Urinary bladder (tissue), 4 donors: ENCODE data around the gene TMCO4. TPM values are rescaled to one million over a fixed set of nuclear protein-coding genes. Genes with fewer than 3 reads are reported as not detected.
"Not testable (repeated sequence)": the region's sequence is repeated elsewhere in the genome, so short reads cannot be mapped to it uniquely, and the experiment has no call there.

Experiments
- DNase-seq: peaks from one replicate; pipeline ENCODE4 v3.0.0-alpha.2; 2015; ENCODE audit errors: extremely low spot score
- H3K27ac ChIP-seq: one replicate; pipeline ENCODE4 v1.5.1; 2013; ENCODE audit warnings: low read depth, mild to moderate bottlenecking, moderate library complexity
- H3K36me3 ChIP-seq: one replicate; pipeline ENCODE4 v1.6.1; 2013; ENCODE audit warnings: mild to moderate bottlenecking, moderate library complexity; ENCODE audit not compliant: insufficient read depth
- H3K4me1 ChIP-seq: one replicate; pipeline ENCODE4 v1.6.1; 2013; ENCODE audit warnings: mild to moderate bottlenecking, moderate library complexity; ENCODE audit not compliant: insufficient read depth
- H3K4me3 ChIP-seq: one replicate; pipeline ENCODE4 v1.5.1; 2013; ENCODE audit warnings: low read depth, low read length
- WGBS: extraction: QIAGEN DNeasy Blood & Tissue Kit; methylation state at CpG from one replicate; pipeline ENCODE4 v1.1.7; 2013; 5-methylcytosine and 5-hydroxymethylcytosine counted together
- polyA plus RNA-seq: library from polyadenylated mRNA; stranded (reverse); fragments of 200-250 nt; gene quantifications from one replicate; pipeline ENCODE4 v1.2.3, GENCODE V29; 2013
- total RNA-seq: library from RNA; depleted of rRNA; stranded (reverse); fragments of >200 nt; gene quantifications from one replicate; pipeline ENCODE4 v1.2.3, GENCODE V29; 2014
- donor health status: healthy with polysubstance abuse.
- donor health status: healthy.

TMCO4 gene
- total RNA-seq (12.7 TPM), polyA plus RNA-seq (19.9 TPM)

DNA sequence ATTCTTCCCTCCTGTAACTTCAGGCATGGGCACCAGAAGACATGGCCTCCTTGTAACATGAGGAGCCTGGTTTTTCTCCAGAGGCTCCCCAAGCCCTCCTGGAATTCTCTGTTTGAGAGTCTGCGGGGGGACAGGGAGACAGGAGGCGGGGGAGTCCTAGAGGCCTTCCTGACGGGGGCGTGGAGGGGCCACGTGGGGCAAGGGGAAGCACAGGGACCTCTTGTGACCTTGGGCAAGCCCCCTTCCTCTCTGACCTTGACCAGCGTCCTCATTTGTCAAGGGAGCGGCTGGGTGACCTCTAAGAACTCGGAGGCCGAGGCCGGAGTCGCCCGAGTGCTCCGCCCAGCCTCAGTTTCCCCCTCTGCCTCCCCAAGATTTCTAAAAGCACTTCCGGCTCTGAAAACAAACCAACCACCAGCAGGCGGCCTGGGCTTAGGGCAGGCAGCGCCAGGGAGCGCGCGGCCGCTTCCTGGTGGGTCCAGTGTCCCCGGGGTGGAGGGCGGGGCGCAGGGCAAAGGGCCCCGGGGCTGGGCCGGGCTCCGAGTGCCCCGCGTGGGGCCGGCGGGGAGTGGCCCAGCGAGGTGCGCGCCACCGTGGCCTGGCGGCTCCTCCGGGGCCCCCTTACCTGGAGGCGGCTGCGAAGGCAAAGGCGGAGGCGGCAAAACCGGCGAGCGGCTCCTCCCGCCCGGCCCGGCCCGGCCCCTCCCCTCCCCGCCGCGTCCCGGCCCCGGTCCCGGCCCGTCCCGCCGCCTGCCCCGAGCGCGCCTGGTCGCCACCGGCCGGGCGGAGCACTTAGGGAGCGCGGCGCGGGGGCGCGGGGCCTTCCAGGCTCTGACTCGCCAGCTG, at the start of gene TMCO4:
Gene TMCO4, minus strand, starts transcription at position 687 of the 846 bp plus-strand sequence. CDS start 19,158 bp downstream, outside the sequence.
- no peaks in the 10 kb centered on the region for H3K36me3 ChIP-seq
- 3% methylated on average over 68 of the region's 70 CpGs for WGBS
- DNase-seq = no peak
- H3K4me1 ChIP-seq = no peaks in the 10 kb centered on the region
- H3K4me3 ChIP-seq = peak within 1 kb of the TSS; percentile 59
- peak within 1 kb of the TSS; percentile 85 for H3K27ac ChIP-seq

DNA sequence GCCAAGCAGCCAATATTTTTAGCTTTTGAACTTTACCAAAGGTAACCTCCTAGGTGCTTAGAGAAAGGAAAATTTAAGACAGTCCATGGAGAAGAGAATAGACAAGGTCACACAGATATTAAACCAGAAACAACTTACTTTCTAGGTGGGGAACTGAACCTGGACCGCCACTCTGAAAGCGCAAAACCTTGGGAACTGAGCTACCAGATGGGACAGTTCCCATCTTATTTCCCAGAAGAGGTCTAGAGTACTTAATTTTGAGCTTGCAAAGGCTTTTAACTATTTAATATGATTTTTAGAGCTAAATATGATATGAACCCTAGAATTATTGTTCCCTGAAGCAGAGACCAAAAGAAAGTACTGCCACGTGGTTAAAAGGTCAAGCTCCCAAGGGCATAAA, 49.6 kb upstream of the TMCO4 start:
- WGBS = 78% methylated on average over 3 of the region's 3 CpGs
- not testable (repeated sequence) for H3K4me1 ChIP-seq, H3K36me3 ChIP-seq, H3K4me3 ChIP-seq, DNase-seq, H3K27ac ChIP-seq

DNA sequence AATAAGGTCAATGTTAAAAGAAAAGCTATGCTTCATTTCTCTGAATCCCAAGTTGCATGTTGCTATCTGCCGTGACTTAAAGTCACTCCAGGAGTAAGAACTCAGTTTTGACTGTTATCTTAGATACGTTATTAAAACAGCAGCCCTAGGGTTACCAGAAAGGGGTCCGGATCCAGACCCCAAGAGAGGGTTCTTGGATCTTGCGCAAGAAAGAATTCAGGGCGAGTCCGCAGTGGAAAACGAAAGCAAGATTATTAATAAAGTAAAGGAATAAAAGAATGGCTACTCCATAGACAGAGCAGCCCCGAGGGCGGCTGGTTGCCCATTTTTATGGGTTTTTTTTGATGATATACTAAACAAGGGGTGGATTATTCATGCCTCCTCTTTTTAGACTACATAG, 47.6 kb upstream of the TMCO4 start:
- H3K4me1 ChIP-seq, H3K36me3 ChIP-seq, H3K27ac ChIP-seq, H3K4me3 ChIP-seq, DNase-seq: not testable (repeated sequence)
- WGBS = 81% methylated on average over 9 of the region's 9 CpGs

DNA sequence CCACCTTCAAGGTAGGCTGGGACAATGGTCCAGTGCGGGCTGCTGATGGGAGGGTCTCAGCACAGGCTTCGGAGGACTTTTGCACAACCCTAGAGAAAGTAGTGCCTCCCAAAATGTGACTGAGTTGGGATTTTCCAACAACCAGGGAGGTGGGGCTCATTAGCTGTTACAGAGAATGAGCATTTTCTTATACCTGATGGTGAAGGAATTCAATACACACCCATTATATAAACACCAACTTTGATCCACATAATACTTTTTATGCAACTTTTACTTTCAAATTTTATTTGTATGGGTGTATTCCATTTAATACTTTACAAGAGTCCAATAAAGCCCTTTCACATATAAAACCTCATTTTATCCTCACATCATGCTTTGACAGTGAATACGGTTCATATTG, 46.6 kb upstream of the TMCO4 start:
- no peak overlapping the region for H3K27ac ChIP-seq
- WGBS = 92% methylated on average over 3 of the region's 3 CpGs
- no peaks in the 10 kb centered on the region for H3K36me3 ChIP-seq
- no peak for DNase-seq
- no peaks in the 10 kb centered on the region for H3K4me1 ChIP-seq
- no peak overlapping the region for H3K4me3 ChIP-seq

DNA sequence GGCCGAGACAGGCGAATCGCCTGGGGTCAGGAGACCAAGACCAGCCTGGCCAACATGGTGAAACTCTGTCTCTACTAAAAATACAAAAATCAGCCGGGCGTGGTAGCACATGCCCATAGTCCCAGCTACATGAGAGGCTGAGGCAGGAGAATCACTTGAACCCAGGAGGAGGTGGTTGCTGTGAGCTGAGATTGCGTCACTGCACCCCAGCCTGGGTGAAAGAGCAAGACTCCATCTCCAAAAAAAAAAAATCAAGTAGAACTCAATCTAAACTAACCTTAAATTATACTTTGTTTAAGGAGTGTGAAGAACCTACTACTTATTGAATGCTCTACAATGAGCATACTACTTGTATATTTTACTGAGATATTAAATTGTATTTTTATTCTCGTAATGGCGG, 45.8 kb upstream of the TMCO4 start:
- WGBS = 92% methylated on average over 8 of the region's 8 CpGs
- H3K27ac ChIP-seq = no peak overlapping the region

DNA sequence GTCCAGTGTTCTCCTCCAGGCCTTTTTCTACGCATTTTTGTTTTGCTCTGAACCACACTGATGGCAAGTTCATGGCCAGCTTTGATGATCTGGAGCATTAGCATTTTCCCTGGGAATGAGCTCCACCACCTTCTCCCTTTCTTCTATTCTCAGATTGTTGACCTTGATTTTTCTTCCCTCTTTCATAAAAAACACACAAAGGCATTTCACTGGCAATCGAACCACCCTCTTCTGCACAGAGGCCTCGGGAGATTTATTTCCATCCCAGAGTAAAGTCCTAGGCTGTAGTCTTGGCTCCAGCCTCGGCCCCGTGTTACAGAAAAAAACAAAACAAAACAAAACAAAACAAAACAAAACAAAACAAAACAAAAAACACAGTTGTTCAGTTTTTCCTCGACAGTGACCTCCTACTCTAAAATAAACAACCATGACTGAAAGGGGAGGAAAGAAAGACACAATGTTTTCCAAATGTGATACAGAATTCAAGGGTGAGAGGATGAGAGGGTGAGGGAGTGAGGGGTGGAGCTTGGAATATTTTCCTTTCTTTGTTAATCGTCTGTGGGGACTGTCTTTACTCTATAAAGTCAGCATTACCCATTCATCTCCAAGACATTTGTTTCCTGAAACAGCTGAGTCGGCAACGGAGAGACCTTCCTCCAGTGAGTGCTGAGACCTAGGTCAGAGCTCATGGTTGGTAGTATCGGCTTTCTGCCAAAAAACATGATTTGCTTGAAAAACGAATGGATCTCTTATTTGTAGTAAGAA, 45.2 kb upstream of the TMCO4 start:
- no peak overlapping the region for H3K27ac ChIP-seq
- WGBS = 36% methylated on average over 11 of the region's 11 CpGs
- DNase-seq = no peak
- H3K4me1 ChIP-seq = no peaks in the 10 kb centered on the region
- H3K36me3 ChIP-seq = no peaks in the 10 kb centered on the region
- H3K4me3 ChIP-seq = no peak overlapping the region

More for the DNA sequence above, 45.8 kb upstream of the TMCO4 start:
- no peaks in the 10 kb centered on the region for H3K36me3 ChIP-seq
- no peak overlapping the region for H3K4me3 ChIP-seq
- H3K4me1 ChIP-seq = no peaks in the 10 kb centered on the region
- DNase-seq = no peak

DNA sequence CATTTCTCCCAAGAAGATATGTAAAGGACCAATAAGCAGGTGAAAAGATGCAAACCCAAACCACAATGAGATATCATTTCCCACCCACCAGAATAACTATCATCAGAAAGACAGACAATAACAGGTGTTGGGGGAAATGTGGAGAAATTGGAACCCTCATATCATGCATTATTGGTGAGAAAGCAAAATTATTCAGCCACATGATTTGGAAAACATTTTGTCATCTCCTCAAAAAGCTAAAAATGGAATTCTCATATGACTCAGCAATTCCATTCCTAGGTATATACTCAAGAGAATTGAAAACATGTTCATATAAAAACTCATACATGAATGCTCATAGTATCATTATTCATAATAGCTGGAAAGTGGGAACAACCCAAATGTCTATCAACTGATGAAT, 40.5 kb upstream of the TMCO4 start:
- Histone ChIP-seq H3K36me3 (no peaks in the 10 kb centered on the region), H3K27ac (no peak overlapping the region), H3K4me1 (no peaks in the 10 kb centered on the region), H3K4me3 (no peak overlapping the region)
- no peak for DNase-seq

DNA sequence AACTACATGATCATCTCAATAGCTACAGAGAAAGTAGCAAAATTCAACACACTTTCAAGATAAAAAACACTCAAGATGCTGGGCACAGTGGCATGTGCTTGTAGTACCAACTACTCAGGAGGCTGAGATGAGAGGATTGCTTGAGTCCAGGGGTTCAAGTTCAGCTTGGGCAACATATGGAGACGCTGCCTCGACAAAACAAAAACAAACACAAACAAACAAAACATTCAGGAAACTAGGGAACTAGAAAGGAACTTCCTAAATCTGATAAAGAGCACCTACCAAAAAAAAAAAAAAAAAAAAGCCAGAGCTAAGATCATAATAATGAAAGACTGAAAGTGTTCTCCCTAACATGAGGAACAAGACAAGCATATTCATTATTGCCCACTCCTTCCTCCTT, 38.1 kb upstream of the TMCO4 start:
- WGBS = 67% methylated on average over 2 of the region's 2 CpGs
- H3K4me1 ChIP-seq = no peaks in the 10 kb centered on the region
- DNase-seq = no peak

DNA sequence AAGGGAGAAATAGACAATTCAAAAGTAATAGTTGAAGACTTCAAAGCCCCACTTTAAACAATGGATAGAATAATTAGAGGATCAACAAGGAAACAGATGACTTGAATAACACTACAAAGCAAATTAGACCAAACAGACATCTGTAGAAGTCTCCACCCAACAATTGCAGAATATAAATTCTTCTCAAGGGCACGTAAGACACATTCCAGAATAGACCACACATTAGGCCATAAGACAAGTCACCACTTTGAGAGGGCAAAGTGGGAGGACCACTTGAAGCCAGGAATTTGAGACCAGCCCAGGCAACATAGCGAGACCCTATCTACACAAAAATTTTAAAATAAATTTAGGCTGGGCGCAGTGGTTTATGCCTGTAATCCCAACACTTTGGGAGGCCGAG, 35.9 kb upstream of the TMCO4 start:
- Histone ChIP-seq H3K4me1 (no peaks in the 10 kb centered on the region), H3K27ac (no peak overlapping the region), H3K4me3 (no peak overlapping the region), H3K36me3 (no peaks in the 10 kb centered on the region)
- DNase-seq = no peak
- WGBS = 90% methylated on average over 4 of the region's 4 CpGs

More for the DNA sequence above, 38.1 kb upstream of the TMCO4 start:
- Histone ChIP-seq H3K4me3 (no peak overlapping the region), H3K36me3 (no peaks in the 10 kb centered on the region), H3K27ac (no peak overlapping the region)

DNA sequence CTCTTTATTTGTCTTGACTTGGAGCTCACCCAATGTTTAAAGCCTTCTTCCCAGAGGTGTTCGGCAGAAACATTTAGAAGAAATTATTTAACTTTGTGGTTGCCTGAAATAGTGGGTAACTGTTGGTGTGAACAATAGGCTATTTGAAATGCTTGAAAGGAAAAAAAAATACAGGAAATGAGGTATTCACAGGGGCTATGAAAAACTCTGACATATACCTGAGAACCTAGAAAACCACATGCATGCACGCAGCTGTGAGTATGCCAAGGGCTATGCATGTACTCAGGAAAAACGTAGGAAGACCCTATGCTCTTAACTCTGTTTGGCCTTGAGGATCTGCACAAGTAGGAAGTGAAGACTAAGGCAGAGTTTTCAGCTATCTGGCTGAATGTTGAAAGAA, 31.7 kb upstream of the TMCO4 start:
- Histone ChIP-seq H3K4me3 (no peak overlapping the region), H3K4me1 (no peaks in the 10 kb centered on the region), H3K27ac (no peak overlapping the region), H3K36me3 (no peaks in the 10 kb centered on the region)
- no peak for DNase-seq
- 81% methylated on average over 3 of the region's 3 CpGs for WGBS

DNA sequence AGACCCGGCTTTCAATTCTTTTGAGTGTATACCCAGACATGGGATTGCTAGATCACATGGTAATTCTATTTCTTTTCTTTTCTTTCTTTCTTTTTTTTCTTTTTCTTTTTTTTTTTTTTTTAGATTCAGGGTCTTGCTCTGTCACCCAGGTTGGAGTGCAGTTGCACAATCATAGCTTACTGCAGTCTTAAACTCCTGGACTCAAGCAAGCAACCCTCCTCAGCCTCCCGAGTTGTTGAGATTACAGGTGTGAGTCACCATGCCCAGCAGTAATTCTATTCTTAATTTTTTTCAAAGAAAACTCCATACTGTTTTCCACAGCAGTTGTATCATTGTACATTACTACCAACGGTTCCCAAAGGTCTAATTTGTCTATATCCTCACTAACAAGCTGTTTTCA, 28.8 kb upstream of the TMCO4 start:
- 77% methylated on average over 3 of the region's 3 CpGs for WGBS
- DNase-seq = no peak
- no peaks in the 10 kb centered on the region for H3K36me3 ChIP-seq
- no peaks in the 10 kb centered on the region for H3K4me1 ChIP-seq
- no peak overlapping the region for H3K27ac ChIP-seq
- H3K4me3 ChIP-seq = no peak overlapping the region

DNA sequence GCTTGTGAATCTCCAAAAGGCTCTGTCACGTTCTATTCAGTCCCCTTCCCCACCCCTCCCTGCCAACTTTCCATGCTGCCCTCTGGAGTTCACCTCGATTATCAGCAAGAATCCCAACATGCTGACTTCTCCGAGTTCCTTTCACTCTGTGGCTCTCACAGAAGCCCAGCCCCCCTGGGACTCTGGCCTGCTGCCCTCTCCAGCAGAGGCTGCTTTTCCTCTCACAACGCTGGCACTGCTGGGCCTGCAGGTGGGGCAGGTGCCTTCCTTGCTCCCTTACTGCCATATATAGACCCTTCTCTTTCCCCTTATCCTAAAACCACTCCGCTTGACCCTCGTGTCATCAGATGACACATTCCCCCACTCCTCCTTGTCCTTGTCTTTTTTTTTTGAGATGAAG, 25.6 kb upstream of the TMCO4 start:
- Histone ChIP-seq H3K36me3 (no peaks in the 10 kb centered on the region), H3K27ac (no peak overlapping the region), H3K4me1 (no peaks in the 10 kb centered on the region), H3K4me3 (no peak overlapping the region)
- DNase-seq = no peak
- 33% methylated on average over 6 of the region's 6 CpGs for WGBS

DNA sequence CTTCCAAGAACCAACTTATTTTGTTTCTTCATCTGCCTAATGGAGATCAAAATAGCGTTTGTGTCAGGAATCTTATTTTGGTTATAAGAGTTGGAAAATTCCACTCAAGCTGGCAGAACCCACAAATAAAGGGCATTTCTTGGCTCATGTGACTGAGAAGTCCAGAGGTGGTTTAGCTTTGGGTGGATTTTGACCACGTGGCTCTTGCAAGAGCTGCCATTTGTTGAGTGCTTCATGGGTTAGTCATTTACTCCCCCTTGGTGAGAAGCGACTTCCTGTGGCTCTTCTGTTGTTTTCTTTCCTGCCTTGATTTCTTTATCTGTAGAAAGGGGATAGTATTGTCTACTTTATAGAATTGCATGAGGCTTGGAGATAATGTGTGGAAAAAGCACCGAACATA, 24.8 kb upstream of the TMCO4 start:
- no peaks in the 10 kb centered on the region for H3K4me1 ChIP-seq
- no peak overlapping the region for H3K27ac ChIP-seq
- DNase-seq = no peak
- no peaks in the 10 kb centered on the region for H3K36me3 ChIP-seq
- H3K4me3 ChIP-seq = no peak overlapping the region
- 70% methylated on average over 4 of the region's 4 CpGs for WGBS

DNA sequence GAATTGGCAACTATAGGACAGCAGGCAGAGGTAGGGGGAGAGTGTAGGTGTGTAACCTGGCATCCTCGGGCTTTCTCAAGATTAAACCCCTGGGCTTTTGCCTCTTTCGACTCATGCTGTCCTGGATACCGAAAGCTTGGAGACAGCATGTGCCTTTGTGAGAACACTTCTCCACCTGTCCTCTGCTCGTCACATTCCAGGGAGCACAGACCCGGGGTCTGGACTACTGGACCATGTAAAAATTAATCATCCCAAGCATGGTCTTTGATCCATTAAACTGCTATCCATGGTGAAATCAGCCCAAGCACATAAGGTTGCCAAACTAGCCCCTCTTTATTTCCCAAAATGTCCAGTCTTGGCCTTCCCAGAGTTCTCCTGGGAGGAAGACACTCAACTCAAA, 24.3 kb upstream of the TMCO4 start:
- no peak overlapping the region for H3K27ac ChIP-seq
- WGBS = 77% methylated on average over 5 of the region's 5 CpGs

More for the DNA sequence above, 24.3 kb upstream of the TMCO4 start:
- Histone ChIP-seq H3K4me1 (no peaks in the 10 kb centered on the region), H3K36me3 (no peaks in the 10 kb centered on the region), H3K4me3 (no peak overlapping the region)
- DNase-seq = no peak
